GM12878 (cell line): ENCODE results near the gene PPP1R3F. TPM values are rescaled to one million over a fixed set of nuclear protein-coding genes. Genes with fewer than 3 reads are reported as not detected.

Source experiments
- CHD4 ChIP-seq: fragments of 200-600 bp; sonication (generic); IDR thresholded peaks from 2 replicates; pipeline ENCODE4 v1.6.1; 2016; ENCODE audit warnings: mild to moderate bottlenecking
- EZH2 ChIP-seq: IDR thresholded peaks from 2 replicates; pipeline ENCODE4 v1.6.1; 2012; ENCODE audit warnings: low read depth, mild to moderate bottlenecking, control low read depth, inconsistent platforms, low read length, borderline replicate concordance; ENCODE audit not compliant: control insufficient read depth
- FOXK2 ChIP-seq: fragments of 450-650 bp; IDR thresholded peaks from 2 replicates; pipeline ENCODE4 v1.6.1; 2017; ENCODE audit warnings: mild to moderate bottlenecking, moderate library complexity
- FOXM1 ChIP-seq: IDR thresholded peaks from 2 replicates; pipeline ENCODE4 v1.6.1; 2012; ENCODE audit warnings: low read depth, mild to moderate bottlenecking, inconsistent platforms, low read length, moderate library complexity
- HDAC6 ChIP-seq: fragments of 200-600 bp; sonication (generic); IDR thresholded peaks from one replicate; pipeline ENCODE4 v1.8.0; 2017; ENCODE audit warnings: antibody characterized with exemption; ENCODE audit not compliant: unreplicated experiment
- RFX5 ChIP-seq: IDR thresholded peaks from 2 replicates; pipeline ENCODE4 v1.6.1; 2011; ENCODE audit warnings: low read depth, low read length, improper control_type of control experiment
- TCF7 ChIP-seq: IDR thresholded peaks from 2 replicates; pipeline ENCODE4 v1.6.1; 2014; ENCODE audit warnings: antibody characterized with exemption, borderline replicate concordance
- YY1 ChIP-seq: IDR thresholded peaks from 2 replicates; pipeline ENCODE4 v1.6.1; 2011; ENCODE audit warnings: low read depth, mild to moderate bottlenecking, low read length
- ZZZ3 ChIP-seq: IDR thresholded peaks from 2 replicates; pipeline ENCODE4 v1.6.1; 2011; ENCODE audit warnings: low read depth; ENCODE audit not compliant: control insufficient read depth, insufficient read length
- polyA plus RNA-seq, 11 experiments: library from polyadenylated mRNA; depleted of rRNA in 4 of 11; unstranded in 6 of 11; stranded (reverse) in 5 of 11; fragments of >200 nt; fragmentation: Nextera tagmentation in 4 of 11; fragmentation: Illumina TruSeq in 1 of 11; extraction: Ambion mirVana in 4 of 11; extraction: Trizol in 1 of 11; gene quantifications; 1 replicate in 1 of 11; 2 replicates in 10 of 11; pipeline versions ENCODE4 v1.2.1 to v1.2.3, GENCODE V29; 2011 to 2016; ENCODE audit warnings: inconsistent platforms in 2 of 11, missing spikeins in 2 of 11, low read depth in 1 of 11
- total RNA-seq, 4 experiments: library from RNA; depleted of rRNA in 3 of 4; stranded (reverse); fragments of >200 nt in 3 of 4; fragmentation: Illumina TruSeq in 1 of 4; extraction: Trizol in 1 of 4; gene quantifications; 2 replicates each; pipeline versions ENCODE4 v1.2.1 to v1.2.3, GENCODE V29; 2013 to 2021
- TF ChIP-seq, protein P1 (sequence below): IDR thresholded peaks from 2 replicates; pipeline ENCODE4 v1.6.1; 2012; ENCODE audit warnings: improper control_type of control experiment, low read depth, low read length; ENCODE audit not compliant: insufficient replicate concordance
- TF ChIP-seq, protein P2 (sequence below): fragments of 450-650 bp; conservative IDR thresholded peaks from 2 replicates; pipeline ENCODE4 v1.6.1; 2017; ENCODE audit warnings: mild to moderate bottlenecking, moderate library complexity
- TF ChIP-seq, protein P3 (sequence below): fragments of 450-650 bp; IDR thresholded peaks from 2 replicates; pipeline ENCODE4 v1.6.1; 2017; ENCODE audit warnings: borderline replicate concordance

The PPP1R3F gene
- total and polyA plus RNA-seq, 10 of the 15 experiments (the other 5 are each of a cell fraction or from before 2014, with no cell fraction given) = 0.18 to 4.4 (median 1.00) TPM

DNA sequence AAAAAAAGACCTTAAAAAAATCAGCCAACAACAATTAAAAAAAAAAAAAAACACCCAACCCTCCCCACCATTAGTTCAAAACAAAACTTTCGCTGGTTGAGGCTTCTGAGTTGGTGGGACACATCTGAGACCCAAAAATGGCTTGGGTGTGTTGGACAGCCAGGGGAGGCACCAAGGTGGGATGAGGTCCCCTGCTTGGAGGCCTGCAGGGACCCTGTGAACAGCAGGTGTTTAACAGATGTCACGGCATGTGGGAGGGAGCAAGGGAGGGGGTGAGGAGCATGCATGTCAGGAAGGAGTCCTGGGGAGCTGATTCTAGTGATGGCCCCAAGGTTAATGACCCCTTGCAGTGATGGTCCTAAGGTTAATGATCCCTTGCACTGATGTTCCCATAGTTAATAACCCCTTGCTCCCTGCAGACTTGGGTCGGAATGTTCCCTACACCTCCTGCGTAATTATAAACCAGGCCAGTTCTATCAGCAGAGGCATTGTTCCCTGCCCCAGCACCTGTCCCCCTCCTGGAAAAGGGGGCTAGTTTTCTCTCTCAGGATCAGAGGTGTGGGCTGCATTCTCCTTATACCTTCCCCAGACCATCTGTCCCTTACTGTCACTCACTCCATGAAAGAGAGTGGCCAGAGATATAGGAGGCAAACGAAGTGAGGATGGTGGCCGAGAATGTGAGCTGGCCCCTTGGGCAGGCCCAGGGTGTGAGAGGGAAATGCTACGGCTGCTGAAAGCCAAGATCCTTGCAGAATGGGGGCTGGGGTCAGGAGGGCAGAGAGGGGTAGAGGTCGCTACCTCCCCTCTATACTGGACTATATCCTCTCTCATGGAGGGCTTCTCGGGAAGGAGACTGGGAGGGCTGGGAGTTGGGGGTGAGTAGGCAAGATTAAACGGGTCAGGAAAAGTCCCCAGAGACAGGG lies 2.8 kb upstream of the PPP1R3F start (continued):
- TF ChIP-seq, protein P1, sequence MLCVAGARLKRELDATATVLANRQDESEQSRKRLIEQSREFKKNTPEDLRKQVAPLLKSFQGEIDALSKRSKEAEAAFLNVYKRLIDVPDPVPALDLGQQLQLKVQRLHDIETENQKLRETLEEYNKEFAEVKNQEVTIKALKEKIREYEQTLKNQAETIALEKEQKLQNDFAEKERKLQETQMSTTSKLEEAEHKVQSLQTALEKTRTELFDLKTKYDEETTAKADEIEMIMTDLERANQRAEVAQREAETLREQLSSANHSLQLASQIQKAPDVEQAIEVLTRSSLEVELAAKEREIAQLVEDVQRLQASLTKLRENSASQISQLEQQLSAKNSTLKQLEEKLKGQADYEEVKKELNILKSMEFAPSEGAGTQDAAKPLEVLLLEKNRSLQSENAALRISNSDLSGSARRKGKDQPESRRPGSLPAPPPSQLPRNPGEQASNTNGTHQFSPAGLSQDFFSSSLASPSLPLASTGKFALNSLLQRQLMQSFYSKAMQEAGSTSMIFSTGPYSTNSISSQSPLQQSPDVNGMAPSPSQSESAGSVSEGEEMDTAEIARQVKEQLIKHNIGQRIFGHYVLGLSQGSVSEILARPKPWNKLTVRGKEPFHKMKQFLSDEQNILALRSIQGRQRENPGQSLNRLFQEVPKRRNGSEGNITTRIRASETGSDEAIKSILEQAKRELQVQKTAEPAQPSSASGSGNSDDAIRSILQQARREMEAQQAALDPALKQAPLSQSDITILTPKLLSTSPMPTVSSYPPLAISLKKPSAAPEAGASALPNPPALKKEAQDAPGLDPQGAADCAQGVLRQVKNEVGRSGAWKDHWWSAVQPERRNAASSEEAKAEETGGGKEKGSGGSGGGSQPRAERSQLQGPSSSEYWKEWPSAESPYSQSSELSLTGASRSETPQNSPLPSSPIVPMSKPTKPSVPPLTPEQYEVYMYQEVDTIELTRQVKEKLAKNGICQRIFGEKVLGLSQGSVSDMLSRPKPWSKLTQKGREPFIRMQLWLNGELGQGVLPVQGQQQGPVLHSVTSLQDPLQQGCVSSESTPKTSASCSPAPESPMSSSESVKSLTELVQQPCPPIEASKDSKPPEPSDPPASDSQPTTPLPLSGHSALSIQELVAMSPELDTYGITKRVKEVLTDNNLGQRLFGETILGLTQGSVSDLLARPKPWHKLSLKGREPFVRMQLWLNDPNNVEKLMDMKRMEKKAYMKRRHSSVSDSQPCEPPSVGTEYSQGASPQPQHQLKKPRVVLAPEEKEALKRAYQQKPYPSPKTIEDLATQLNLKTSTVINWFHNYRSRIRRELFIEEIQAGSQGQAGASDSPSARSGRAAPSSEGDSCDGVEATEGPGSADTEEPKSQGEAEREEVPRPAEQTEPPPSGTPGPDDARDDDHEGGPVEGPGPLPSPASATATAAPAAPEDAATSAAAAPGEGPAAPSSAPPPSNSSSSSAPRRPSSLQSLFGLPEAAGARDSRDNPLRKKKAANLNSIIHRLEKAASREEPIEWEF = no peak
- TF ChIP-seq EZH2 (no peak), HDAC6 (no peak), FOXK2 (no peak), TCF7 (no peak), YY1 (no peak), RFX5 (no peak), ZZZ3 (no peak), FOXM1 (no peak), CHD4 (no peak)
- TF ChIP-seq, protein P2, sequence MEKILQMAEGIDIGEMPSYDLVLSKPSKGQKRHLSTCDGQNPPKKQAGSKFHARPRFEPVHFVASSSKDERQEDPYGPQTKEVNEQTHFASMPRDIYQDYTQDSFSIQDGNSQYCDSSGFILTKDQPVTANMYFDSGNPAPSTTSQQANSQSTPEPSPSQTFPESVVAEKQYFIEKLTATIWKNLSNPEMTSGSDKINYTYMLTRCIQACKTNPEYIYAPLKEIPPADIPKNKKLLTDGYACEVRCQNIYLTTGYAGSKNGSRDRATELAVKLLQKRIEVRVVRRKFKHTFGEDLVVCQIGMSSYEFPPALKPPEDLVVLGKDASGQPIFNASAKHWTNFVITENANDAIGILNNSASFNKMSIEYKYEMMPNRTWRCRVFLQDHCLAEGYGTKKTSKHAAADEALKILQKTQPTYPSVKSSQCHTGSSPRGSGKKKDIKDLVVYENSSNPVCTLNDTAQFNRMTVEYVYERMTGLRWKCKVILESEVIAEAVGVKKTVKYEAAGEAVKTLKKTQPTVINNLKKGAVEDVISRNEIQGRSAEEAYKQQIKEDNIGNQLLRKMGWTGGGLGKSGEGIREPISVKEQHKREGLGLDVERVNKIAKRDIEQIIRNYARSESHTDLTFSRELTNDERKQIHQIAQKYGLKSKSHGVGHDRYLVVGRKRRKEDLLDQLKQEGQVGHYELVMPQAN = no peak
- TF ChIP-seq, protein P3, sequence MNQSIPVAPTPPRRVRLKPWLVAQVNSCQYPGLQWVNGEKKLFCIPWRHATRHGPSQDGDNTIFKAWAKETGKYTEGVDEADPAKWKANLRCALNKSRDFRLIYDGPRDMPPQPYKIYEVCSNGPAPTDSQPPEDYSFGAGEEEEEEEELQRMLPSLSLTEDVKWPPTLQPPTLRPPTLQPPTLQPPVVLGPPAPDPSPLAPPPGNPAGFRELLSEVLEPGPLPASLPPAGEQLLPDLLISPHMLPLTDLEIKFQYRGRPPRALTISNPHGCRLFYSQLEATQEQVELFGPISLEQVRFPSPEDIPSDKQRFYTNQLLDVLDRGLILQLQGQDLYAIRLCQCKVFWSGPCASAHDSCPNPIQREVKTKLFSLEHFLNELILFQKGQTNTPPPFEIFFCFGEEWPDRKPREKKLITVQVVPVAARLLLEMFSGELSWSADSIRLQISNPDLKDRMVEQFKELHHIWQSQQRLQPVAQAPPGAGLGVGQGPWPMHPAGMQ = no peak
